HG02571 (cell line): ENCODE data around the gene CD93.

Source experiments
- ATAC-seq: cut with Tn5 transposase; IDR thresholded peaks from one replicate; pipeline ENCODE4 v1.9.1; 2021; ENCODE audit warnings: mild to moderate bottlenecking, moderate library complexity; ENCODE audit not compliant: unreplicated experiment

The CD93 gene

DNA sequence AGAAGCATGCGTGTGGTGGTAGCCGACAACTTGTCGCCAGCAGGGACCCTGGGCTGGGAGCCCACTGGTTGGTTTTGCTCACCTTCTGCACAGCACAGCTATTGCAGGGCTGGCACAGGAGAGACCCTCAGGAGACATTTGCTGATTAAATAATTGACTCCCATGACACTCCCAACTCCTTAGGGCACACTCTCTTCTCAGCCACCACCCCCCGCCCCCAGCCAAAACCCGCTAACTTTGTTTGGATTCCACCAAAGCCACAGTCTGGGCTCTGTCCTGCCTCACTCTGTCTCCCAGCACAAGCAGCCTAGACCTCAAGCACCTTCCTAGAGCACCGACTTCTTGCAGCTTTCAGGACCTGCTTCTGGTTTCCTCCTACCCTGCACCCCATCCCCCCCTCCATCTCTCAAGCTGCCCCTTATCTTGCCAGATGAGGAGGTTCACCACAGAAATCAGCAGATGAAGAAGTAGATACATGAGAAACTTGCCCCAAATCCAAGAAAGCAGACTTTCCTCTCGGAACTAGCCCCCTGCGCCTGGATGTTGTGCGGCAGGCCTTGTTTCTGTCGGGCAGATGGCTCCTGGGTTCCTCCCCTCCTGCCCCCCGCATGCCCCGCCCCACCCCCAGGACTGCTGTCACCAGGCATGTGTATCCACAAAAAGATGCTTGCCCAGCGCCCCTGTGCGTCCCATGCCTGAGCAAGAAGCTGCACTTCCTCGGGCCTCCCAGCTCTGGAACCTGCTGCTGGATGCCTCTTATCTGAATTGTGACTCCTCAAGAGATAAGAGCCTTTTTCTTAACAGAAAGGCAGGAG, 35.0 kb upstream of the CD93 start:
- no peak for ATAC-seq

DNA sequence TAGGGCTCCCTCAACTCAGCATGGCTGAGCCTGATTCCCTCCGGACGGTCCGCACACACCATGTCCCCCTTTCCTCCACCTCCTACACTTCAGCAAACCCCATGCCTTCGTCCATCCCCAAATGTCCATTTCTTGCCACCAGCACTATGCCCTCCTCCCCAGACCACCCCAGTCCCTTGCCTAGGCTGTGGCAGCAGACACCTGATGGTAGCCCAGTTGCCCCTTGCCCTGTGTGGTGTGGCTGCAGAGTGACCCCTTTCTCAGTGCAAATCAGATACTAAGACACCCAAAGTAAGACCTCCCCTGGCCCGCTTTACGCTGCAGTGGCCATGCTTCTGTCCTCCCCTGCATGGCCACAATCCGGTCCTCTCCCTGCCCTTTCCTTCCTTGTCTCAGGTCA, 34.1 kb upstream of the CD93 start:
- ATAC-seq, result no peak

DNA sequence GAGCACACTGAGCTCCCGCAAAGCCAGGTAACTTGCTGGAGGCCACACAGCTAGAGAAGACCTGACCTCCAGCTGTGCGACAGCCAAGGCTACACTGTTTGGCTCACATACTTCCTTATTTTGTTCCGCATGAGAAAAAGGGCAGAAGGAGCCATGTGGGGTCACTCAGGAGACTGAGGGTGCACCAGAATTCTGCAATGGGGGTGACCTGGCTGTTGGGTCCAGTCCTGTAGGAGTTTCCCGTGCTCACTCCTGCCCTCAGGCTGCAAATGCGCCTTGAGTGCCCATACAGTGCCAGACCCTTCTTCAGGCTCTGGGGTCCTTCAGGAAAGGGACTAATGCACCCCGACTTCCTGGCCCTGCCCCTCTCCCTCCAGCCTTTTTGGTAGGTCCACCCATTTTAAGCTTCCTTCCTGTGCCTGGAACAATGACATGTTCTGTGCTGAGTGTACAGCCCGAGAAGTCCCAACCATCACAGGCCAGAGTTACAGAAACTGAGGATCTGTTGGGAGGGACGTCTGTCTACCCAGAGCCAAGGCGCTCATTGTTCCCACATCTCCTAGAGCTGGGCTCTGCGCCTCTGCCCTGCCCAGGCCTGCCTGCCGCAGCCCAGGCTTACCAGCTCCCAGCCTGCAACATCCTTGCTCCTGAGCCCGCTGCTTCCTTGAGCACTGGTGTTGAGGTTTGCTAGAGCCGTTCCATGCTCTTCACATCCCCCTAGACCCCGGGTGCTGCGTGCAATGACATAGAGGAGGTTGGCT, 33.5 kb upstream of the CD93 start:
- no peak for ATAC-seq

DNA sequence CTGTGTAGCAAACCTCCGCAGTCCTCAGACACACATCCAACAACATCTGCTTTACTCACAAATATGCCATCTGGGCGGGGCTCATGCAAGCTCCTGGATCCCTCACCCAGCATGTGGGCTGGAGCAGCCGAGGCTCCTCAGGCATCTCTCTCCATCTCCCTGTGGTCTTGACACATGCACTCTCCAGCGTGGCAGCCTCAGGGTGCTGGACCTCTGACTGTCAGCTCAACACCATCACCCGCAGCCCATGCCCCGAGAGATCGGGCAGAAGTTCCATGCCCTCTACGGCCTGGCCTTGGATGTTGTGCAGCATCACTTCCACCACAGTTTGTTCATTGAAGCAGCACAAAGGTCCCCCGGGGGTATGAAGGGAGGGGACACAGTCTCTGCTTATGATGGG, 32.6 kb upstream of the CD93 start:
- ATAC-seq, result no peak

DNA sequence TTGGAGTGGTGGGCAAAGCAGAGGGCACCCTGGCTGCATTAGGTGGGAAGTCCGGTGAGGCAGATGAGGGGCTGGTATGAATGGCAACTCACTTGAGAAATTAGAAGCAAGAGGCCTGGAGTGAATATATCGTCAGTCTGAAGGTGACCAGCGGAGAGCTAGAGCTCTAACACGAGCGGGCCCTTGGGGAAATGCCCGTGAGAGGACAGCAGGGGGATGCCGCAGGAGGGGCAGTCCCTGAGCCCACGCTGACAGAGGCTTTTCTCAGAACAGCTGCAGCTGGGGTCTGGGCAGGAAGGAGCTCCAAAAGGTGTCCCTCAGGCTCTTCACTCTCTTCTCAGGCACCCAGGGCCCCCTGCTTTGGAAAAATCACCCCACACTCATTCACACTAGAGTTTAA, 32.0 kb upstream of the CD93 start:
- ATAC-seq, result no peak

DNA sequence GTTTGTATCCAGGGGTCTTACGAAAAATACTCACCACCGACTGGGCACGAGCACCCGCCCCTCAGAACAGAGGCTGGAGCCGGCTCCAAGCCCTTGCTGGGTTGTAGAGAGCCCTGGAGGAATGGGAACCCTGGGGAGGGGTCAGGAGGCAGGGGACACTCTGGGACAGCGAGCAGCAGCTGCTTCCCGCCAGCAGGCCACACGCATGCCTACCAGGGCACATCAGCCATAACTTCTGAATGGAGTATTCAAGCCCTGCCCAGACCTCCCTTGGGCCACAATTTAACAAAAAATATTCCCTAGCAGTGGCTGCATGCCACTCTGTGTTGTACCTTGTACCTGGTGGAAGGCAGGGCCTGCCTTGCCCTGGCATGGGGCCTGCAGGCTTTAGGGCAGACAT, 31.6 kb upstream of the CD93 start:
- ATAC-seq, result no peak

DNA sequence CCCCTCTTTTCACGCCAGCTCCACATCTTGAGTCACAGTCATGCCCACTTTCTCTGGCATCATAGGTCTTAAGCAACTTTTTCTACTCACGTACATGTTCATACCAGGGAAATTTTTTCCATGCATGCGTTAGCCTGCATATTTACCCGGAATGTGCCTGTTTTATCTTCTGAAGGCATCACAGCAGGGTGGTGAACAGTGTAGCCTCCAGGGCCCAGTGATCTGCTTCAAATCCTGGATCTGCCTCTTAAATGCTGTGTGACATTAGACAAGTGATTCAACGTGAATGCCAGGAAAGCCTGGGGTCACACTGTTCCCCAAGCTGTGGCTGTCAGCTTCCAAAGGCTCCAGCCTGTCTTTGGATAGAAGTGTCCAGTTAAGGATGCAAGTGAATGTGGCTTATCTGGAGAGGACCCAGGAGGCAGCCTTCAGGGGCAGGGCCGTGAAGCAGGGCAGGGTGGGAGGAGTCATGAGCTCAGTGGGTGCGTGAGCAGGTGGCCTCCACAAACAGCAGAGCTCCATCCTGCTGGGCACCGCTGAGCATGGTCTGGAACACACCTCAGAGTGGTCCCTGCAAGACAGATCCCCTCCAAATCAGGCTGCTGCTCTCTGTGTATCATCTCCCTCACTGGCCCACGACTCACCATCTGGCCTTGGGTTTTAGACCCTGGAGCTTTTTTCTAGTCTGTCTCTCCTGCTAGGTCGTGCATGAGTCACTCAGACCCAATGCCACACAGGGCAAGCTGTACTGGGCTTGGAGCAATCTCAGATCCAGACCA, 30.4 kb upstream of the CD93 start:
- ATAC-seq, result no peak

DNA sequence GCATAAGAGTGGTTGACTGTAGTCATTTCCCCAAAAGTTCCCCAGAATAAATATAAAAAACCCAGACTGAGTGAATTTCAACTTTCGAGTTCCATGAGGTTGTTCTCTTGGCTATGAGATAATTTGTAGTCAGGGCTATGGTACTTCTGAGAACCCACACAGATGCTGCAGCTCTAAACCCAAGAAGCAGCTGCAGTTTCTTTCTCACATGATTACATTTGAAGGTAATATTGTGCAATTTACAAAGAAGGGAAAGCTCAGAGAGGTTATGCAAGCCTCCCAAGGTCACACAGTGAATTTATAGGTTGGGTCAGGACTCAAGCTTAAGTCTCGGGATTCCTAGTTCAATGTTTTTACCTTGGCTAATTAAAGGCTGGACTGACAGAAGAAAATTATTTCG, 29.7 kb upstream of the CD93 start:
- no peak for ATAC-seq

DNA sequence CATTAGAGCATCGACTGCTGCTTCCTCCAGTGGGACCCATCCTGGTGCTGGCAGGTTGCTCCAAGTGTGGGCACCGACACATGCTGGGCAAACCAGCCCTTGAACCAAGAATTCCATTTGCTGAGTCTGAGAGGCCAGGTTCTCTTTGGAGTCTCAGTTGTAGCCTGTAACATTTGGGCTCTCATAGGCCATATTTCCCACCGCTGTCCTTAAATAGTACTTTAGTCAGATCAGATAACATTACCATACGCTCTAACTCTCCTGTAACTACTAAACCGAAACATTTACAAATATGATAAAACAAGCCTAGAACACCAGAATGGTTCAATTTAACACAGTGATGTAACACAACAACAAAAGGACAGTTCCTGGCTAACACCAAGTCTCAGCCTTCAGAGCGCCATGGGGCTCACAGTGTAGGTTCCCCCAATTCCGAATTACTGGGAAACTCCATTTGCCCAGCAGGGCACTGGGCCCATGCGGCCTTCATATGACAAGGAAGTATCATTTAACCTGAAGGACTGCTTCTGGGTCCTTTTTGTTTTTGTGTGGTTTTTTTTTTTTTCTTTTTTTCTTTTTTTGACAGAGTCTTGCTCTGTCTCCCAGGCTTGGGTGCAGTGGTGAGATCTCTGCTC, 28.4 kb upstream of the CD93 start:
- ATAC-seq, result no peak

DNA sequence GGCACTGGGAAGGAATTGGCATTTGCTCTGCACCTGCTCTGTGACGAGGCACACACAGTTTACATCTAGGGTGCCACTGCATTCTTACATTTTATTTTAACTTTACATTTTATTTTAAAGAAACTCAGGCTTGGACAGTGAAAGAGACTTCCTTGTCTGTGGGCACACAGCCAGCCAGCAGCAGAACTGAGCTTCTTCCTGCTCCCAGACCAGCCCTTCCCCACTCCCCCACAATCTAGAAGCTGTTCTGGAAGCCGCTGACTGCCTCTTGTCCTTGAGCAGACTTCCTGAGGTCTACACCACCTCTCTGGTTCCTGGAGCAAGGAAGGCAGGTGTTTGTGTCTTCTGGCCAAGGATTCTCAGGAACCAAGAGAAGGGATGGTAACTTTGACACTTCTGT, 27.9 kb upstream of the CD93 start:
- no peak for ATAC-seq

DNA sequence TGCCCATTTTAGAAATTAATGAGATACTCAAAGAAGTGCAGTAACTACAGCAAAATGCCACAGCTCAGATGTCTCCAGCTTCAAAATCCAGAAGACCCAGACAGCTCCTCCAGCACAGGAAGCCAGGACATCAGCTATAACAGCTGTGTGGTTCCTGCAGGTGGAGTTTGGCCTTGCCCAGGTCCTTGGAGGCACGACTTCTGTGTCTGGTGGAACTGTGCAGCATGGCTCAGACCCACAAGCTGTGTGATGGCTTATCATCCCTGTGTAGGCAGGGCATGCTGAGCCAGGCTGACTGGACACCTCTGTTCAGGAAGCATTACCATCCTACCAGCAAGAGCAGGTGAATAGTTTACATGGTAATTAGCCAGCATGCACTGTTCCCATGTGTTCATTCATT, 26.5 kb upstream of the CD93 start:
- ATAC-seq, result no peak

DNA sequence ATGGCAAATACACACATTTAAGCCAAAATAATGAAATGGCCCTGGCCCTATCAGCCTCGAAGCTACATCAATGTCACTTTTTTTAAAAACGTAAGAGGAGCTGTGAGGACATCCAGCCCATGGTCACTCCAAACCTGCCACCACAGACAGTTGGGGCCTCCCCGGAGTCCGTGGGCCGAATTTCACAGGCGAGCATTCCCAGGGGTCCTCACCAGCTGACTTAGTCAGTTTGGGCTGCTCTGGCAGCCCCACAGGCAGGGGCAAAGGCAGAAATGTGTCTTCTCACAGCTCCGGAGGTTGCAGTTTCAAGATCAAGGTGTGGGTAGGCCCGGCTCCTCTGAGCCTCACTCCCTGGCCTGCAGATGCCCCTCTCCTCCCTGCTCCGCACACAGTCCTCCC, 25.8 kb upstream of the CD93 start:
- ATAC-seq, result no peak

DNA sequence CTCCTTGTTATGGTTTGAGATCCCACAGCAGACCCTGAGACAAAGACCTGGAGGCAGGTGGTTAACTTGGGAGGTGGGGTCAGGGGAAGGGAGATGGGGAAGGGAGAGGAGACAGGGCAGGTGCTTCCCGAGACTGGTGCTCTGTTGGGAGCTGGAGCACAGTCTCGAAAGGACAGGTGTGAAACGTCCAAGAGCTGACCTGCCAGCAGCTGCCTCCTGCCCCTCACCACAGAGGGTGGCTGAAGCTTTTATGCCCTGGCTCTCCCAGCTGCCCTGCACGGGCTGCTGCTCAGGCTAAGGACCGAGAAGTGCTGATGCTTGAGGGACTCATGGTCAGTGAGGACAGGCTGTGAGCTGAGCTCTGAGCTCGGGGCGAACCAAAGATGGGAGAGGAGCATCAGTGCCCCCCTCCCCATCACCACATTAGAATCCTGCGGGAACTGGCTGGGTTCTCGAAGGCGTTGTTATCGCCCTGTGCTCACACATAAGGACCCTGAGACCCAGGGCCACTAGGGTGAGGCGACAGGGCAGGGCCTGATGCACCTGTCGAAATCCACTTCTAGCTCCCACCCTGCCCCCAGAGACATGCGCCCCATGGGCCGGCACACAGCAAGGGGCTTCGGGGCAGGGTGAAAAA, 25.3 kb upstream of the CD93 start:
- ATAC-seq, result no peak

DNA sequence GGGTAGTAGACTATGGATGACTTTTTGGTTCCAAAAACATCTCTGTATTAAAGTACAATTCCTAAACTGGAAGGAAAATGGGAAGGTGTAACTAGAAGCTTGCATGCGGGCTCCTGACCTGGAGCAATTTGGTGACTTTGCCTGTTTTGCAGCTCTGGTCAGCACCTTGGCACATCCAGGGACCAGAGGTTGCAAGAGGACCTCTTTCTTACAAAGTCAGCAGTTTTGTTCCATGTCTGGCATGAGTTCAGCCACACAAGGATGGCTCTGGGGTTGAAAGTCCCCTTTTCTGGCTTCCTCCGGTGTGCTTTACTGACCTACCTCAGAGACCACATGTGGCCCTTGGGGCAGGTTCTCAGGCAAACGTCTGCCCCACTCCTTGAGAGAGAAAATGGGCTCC, 22.7 kb upstream of the CD93 start:
- ATAC-seq, result no peak

DNA sequence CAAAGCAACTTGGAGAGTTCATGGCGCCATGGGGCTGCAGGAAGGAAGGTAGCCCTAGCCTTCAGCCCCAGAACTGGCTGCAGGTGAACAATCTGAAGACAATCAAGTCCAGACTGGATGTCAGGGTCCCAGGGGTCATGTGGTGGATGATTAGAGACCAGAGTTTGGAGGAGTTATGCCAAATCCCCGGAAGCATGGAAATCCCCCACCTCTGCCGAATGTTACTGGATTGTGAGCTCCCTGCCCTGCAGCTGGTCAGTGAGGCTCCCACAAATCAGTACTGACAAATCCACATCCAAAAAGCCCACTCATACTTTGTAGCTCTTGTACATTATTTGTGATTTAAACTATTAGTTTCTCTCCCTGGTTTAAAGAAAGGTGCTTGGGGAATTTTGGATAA, 21.3 kb upstream of the CD93 start:
- ATAC-seq, result no peak

DNA sequence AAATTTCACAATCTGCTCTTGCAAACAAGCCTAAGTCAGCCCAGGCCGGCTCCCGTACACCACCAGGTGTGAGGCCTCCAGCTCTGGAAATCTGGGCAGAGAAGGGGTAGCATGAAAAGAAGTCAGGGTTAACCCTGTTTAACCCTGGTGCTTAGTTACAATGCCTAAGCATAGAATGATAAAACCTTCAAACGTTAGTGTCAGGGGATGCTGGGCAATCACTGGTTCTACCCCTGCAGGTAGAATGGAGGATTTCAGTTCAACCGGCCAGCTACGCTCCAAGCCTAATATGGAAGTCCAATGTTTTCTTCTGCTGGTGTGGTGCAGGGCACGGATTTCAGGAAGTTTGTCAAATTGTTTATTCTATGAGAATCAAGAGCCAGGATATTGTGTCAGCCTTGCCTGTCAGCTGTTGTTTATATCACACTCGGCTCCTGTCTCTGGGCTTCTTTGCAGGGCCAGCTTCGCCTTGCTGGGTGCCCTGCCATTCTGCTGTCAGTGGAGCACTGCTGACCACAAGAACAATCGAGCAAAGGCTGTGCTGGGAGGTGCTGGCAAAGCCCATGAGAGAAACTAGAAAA, 20.2 kb upstream of the CD93 start:
- no peak for ATAC-seq

DNA sequence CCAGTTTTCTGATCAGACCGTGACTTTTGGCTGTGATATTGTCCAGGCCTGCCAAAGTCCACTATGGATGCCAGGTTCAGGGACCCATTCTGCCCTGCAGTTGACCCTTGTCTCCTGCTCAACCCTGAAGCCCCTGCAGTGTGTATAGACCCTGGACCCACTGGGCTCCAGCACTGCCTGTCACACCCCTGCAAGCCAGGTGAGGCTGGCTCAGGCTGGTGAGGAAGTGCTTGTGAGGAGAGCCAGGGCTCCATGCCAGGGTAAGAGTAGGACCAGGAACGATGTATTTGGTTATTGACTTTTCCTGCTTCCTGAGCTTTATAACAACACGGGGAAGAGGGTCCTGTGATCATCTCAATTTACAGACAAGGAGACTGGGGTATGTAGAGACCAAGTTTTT, 19.1 kb upstream of the CD93 start:
- ATAC-seq, result no peak

DNA sequence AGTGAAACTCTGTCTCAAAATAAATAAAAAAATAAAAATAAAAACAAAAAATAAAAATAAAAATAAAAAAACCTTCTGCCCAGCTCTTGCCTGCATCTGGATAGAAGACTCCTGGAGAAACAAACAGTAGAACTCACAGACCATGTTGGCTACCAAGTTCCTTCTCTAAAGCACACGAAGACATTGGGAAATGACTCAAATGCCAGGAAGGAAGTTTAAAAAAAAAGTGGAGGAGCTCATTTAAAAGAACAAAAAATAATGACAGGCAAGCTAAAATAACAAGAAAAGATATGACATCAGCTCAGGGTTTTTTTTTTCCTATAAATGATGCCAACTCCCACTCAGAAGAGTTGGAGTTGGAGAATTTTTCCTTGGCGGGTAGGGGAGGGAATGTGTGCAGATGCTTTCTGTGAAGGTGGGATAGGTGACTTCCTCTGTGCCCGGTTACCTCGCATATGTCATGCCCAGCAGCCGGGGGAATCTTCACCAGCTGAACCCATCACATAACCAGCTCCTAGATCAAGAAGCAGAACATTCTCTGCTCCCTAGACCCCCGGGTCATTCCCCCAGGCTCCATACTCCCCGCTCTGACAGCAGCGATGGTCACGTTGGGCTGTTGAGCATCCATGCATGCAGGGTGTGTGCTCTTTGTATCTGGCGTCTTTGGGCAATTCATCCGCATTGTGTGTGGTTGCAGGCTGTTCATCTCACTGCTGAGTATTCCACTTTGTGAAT, 17.3 kb upstream of the CD93 start:
- ATAC-seq, result no peak

DNA sequence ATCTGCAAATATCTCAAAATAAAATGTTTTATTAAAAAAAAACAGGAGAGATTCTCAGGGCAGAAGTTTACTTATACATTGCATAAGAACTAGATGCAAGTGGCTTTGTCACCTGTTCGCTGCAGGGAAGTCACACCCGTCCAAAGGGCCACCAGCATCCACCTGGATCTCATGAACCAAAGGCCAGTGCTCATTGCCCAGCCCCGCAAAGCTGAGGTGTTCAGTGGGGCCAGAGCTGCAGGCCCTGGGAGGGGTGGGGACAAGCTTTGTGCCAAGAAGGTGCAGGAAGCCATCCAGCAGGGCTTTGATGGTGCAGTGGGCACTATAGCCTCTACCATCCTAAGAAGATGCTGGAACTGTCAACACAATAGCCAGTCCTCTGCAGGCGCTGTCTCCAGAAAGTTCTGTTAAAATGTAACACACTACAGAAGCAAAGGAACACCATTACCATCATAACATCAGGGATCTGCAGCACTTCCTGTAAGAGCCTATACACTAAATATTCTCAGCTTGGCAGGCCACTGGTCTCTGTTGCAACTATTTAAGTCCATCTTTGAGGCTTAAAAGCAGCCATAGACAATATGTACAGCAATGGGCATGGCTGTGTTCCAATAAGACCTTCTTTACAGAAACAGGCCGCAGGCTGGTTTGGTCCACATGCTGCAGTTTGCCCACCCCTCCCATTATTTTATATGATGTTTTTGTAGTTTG, 15.7 kb upstream of the CD93 start:
- ATAC-seq, result no peak
